ENCODE data around the gene UNC93B1.

The UNC93B1 gene

GRCh38 chr11:68022531-68022930, 18.6 kb upstream of the UNC93B1 start:
- no peak for DNase-seq (ENCODE audit: low spot score)

DNA sequence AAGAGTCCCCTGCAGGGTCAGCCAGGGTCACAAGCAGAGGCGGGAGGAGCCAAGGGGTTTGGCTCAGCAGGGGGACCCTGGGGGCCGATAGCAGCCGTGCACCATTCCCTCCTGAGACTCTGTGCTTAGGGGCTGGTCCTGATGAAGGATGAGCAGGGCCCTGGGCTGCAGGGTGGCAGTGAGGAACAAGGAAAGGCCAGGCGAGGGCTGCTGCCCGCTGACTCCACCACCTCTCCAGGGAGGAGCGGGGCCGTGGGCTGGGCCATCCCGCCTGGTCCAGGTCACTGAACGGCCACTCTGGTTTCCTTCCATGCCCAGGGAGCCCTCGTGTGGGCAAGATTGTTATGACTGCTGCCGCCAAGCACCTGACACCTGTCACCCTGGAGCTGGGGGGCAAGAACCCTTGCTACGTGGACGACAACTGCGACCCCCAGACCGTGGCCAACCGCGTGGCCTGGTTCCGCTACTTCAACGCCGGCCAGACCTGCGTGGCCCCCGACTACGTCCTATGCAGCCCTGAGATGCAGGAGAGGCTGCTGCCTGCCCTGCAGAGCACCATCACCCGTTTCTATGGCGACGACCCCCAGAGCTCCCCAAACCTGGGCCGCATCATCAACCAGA, 17.4 kb upstream of the UNC93B1 start:
- no peak for DNase-seq (ENCODE audit: low spot score)

DNA sequence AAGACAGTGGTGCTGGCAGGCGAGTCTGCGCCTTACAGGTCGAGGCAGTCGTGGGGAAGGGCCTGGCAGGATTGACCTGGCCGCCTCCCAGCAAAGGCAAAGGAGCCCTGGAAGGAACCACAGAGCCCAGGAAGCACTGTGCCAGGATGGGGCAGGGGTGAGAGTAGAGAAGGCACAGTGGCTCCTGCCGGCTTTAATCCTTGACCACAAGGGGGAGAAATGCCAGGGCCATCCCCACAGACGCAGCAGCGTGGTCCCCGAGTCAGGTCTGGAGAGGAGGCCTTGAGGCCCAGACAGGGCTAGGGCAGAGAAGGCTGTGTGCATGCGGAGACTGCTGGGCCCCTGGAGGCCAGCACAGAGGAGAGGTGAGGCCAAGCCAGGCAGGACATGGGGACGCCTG, 16.7 kb upstream of the UNC93B1 start:
- DNase-seq (ENCODE audit: low spot score) = no peak

GRCh38 chr11:68019486-68019885, 15.6 kb upstream of the UNC93B1 start:
- no peak for DNase-seq (ENCODE audit: low spot score)

GRCh38 chr11:68018730-68019190, 14.9 kb upstream of the UNC93B1 start:
- no peak for DNase-seq (ENCODE audit: low spot score)

GRCh38 chr11:68017980-68018729, 14.3 kb upstream of the UNC93B1 start:
- DNase-seq (ENCODE audit: low spot score) = no peak

DNA sequence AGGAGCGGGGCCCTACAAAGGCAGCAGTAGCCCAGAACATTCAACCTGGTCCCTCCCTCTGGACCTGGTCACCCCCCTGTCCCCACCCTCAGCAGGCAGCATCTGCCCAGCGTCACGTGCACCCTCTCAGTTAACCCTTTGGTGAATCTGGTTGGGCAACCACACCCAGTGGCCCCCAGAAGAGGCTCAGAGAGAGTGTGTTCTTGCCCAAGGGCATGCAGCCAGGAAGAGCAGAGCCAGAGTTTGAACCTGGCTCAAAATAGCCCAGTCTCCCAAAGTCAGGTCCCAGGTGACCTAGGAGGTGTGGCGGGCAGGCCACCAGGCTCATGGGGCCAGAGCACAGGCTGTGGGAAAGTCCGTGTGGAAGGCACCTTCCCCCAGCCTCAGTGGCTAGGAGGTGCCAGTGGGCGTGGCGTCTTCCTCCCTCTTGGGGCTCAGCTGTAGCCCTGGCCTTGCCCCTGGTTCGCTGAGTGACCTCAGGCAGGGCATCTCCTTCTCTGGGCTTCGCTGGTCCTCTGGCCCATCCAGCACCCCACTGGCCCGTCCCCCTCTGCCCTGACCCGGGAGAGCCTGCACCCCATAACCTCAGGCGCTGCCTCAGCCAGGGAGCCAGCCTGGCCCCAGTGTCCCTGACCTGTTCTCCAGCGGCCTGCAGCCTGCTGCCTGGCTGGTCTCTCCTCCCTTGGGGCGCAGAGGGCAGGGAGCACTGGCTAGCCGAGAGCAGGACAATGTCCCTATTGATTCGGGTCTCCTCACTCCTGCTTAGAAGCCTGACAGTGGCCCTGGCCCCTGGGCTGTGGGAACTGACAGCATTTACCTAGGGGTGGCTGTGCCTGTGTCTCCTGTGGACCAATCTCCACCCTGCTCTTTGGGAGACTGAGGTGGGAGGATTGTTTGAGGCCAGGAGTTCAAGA, 13.3 kb upstream of the UNC93B1 start:
- DNase-seq (ENCODE audit: low spot score) = no peak

GRCh38 chr11:68016161-68016903, 12.4 kb upstream of the UNC93B1 start:
- DNase-seq (ENCODE audit: low spot score) = no peak

GRCh38 chr11:68015467-68015866, 11.6 kb upstream of the UNC93B1 start:
- no peak for DNase-seq (ENCODE audit: low spot score)

- DNase-seq (ENCODE audit: low spot score) = no peak
These were observed 11.1 kb upstream of the UNC93B1 start for GRCh38 chr11:68014947-68015447.

DNA sequence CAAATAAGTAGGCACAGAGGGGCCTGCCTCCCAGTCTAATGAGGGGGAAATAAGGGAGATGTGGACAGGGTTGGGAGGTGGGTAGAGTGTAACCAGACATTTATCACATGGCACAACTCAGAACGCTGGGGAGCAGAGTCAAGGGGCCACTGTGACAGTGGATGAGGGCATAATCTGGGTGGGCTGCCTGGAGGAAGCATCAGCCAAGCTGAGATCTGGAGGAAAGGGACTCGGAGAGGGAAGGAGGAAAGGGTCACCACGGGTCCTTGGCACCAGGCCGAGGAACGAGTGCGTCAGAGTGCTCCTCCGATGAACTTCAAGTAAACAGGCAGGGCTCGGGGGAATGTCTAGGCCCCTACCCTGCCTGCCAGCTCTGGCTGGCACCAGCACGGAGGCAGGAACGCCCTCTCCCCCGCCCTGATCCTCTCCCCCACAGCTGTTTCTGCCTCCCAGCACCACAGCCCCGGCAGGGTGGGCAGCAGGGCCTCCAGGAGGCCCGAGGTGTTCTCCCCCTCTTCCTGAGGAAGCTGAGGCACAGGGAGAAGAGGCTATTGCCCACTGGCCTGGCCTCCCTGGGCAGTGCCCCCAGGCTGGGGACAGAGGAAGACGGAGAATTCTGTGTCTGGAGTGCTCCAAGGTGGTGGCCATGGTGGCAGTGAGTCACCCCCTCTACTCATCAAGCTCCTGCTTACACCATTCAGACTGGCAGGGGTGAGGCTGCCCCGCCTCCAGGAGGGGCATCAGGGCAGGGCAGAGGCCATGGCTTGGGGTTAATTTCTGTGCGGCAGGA, 10.5 kb upstream of the UNC93B1 start:
- DNase-seq (ENCODE audit: low spot score) = peak; percentile 75

GRCh38 chr11:68013611-68014156, 9.8 kb upstream of the UNC93B1 start:
- DNase-seq (ENCODE audit: low spot score) = no peak

- DNase-seq (ENCODE audit: low spot score) = peak; percentile 94
These were observed 9.1 kb upstream of the UNC93B1 start for GRCh38 chr11:68012843-68013610.

DNA sequence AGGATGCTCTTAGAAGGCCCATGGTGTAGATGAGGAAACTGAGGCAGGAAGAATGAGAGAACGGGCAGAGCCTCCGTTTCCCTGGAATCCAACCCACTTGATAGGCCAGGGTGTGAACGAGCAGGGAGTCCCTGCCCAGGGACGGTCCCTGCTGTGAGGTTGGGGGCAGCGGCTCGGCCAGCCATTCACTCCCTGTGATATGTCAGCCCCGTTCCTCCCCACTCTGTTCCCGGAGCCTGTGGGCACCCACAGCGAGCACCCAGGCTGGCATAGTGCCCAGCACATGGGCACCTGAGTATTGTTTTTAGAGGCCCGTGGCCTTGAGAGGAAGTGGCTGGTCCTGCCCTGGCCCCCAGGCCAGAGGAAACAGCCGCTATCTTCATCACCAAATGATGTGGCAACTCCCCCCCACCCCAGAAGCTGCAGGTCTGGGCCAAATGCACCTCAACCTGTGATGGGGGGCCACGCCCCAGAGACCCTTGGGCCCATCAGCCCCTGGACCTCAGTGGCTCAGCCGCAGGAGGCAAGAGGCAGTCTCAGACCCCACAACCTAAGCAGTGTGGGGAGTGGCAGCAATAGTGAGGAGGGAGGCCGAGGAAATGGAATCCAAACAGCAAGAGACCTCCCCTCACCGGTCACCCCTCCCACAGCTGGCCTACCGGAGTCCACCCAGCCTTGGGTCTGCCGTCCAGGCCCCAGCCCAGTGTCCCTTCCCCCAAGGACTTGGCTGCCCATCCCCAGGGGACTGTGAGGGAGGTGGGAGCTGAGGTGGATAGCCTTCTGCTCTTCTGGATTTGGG, 8.3 kb upstream of the UNC93B1 start:
- DNase-seq (ENCODE audit: low spot score) = no peak

DNA sequence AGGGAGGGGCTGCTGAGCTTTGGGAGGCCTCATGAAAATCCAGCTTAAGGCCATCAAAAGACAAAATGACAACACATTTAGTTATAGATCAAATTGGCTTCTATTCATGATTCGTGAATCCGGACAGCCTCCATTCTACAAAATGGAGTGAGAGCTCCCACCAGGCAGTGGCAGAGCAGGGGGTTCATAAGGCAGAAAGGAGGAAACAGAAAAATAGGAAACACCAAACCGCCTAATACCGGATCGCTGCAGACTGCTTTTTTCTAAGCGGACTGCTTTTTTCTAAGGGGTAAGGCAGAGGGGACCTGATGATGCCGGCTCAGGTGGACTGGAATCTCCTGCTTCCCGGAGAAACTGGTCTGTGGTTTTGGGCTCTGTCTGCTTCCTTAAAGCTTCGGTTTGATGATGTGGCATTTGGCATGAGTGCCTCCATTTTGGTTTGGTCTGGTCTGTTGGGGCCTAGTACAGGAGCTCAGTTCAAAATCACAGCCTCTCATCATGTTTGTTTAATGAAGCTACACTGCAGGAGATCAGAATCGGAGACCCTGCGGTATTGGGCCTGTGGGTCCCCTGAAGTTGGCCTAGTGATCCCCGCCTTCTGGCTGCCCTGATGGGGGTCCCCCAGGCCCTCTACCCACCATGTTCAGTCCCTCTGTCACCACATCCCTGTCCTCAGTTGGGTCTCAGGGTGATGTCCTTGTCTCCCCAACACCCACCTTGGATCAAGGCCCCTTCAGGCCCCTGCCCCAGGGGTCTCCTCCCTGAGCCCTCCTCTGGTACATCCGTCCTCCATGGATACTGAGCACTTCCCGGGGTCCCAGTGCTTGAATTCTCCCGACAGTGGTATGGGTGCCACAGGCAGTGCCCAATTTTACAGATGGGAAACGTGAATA, 7.4 kb upstream of the UNC93B1 start:
- no peak for DNase-seq (ENCODE audit: low spot score)

GRCh38 chr11:68010090-68011041, 6.5 kb upstream of the UNC93B1 start, which contains the start of gene ALDH3B1:
Gene ALDH3B1, plus strand, starts transcription at chr11:68010327. Its CDS starts 4,971 bp downstream, at chr11:68015298.
- peak; percentile 91 for DNase-seq (ENCODE audit: low spot score)
